LNCAP (cell line): ENCODE measurements around the gene PCYT2.

Source experiments
- TF ChIP-seq, protein P1 (sequence below): fragments of 450-650 bp; IDR thresholded peaks from 2 replicates; pipeline ENCODE4 v1.5.1; 2017; ENCODE audit warnings: mild to moderate bottlenecking

The PCYT2 gene

DNA sequence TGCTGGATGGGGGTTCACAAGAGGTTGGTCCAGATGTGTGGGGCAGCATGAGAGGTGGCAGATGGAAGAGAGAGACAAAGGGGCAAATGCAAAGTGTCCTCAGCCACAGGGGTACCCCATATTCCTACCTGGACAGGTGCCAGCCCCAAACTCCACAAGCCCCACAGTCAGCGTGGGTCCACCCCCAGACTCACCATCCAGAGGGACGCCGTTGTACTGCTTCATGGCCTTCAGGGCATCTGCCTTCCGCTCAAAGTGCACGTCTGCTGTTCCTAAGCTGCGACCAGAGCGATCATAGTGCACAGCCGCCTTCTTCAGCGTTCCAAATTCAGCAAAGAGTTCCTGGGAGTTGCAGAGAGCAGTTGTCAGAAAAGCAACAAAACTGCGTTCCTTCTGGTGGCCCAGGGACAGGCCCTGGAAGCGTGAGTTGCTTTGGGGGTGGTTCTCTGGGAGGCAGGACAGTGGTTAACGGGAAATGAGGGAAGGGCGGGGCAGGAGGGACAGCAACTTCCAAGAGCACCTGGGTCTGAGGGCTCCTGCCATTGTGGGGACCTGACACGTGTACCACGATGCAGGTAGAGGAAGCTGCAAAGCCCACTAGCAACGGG, 22.1 kb downstream of the PCYT2 start:
- TF ChIP-seq, protein P1, sequence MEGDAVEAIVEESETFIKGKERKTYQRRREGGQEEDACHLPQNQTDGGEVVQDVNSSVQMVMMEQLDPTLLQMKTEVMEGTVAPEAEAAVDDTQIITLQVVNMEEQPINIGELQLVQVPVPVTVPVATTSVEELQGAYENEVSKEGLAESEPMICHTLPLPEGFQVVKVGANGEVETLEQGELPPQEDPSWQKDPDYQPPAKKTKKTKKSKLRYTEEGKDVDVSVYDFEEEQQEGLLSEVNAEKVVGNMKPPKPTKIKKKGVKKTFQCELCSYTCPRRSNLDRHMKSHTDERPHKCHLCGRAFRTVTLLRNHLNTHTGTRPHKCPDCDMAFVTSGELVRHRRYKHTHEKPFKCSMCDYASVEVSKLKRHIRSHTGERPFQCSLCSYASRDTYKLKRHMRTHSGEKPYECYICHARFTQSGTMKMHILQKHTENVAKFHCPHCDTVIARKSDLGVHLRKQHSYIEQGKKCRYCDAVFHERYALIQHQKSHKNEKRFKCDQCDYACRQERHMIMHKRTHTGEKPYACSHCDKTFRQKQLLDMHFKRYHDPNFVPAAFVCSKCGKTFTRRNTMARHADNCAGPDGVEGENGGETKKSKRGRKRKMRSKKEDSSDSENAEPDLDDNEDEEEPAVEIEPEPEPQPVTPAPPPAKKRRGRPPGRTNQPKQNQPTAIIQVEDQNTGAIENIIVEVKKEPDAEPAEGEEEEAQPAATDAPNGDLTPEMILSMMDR, result no peak

DNA sequence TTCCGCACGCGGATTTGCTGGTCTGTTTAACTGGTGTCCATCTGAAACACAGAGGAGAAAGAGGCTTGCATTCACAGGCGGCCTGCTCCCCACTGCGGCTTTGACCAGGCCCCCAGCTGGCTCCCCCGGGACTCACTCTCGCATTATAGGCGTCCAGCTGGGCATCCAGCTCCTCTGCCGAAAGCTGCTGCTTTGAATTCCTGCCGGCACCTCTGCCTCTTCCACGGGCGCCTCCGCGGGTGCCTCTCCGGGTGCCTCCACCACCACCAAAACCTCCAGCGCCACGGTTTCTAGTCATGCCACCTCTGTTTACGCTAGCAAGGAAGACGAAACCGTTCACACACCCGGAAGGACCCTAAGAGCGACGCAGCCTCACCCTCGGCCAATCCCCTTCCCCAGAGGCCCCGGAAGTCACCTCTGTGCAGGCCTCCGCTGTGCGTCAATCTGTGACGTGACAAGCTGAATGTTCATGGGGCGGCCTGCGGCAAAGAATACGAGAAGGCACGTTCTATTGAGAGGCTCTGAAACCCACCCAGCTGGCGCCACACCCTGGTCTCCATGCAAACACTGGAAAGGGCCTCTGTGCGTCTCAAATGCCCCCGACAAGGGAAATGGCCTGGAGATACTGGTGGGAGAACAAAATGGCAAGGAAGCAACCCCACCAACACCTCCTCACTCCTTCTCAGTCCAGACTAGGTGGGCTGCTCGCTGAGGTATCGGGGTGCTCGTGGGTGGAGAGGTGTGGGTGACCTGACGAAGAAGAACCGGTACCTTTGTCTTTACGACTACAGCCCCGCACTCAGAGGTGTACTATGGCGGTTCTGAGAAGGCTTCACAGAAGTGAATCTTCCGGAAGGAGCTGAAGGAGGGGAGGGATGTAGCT, 22.9 kb downstream of the PCYT2 start:
- TF ChIP-seq, protein P1, result no peak

DNA sequence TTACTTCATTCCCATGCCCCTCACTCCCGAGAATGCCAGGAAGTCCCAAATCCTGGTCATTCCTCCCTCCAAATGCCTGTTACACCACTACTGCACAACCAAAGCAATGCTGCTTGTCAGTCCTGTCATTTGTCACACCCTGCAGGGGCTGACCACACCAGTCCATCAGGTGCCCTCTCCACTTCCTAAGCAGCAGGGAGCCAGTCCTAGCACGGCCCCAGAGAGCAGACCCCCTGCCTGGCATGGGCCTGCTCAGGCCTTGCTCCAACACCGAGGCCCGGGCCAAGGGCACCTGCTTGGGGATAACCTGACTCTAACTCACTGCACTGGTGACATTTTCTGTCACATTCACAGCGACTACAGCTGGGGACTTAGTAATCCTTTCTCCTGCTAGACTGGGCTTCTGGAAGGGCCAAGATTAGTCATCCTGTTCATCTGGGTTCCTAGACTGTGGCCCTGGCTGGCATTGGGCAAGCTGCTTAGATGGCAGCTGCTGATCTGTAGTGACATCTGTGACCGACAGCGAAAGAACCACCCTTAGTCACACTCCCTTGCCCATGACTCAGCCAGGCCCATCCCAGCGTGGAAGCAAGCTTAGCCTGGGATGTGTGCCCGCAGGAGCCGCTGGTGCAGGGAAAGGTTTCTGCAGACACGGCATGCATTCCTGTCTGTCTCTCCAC, 25.2 kb downstream of the PCYT2 start:
- TF ChIP-seq, protein P1, result no peak

DNA sequence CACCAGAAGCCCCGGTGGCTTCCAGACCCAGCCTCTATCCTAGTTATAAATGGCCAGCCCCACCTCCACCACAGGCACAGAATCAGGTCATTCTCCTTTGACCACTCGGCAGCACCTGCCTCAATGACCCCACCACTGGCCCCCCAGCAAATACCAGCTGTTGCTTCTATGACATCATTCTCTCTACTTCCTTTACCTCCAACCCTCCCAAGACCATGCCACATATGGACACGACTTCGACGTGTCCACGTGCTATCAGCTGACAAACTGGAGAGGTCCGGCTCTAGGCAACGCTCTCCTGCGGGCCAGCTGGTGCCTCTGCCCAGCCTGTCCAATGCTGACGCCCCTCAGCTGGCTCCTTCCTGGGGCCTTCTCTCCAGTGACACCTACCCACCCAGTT, 25.7 kb downstream of the PCYT2 start:
- TF ChIP-seq, protein P1, result no peak

DNA sequence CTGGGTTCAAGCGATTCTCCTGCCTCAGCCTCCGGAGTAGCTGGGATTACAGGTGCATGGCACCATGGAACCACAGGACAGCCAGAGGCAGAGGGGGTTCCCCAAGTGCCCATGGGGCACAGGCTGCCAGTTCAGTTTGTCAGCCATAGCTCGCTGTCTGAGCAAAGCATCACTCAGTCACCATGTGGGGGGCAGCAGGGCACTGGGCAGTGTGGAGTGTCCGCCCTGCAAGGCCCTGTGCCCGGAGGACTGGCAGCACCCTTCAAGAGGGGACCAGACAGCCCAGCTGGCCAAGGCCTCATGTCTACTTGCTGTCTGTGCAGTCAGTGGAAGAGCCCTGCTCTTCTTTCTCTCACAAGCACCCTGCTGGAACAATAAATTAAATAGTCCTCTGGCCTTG, 26.2 kb downstream of the PCYT2 start:
- TF ChIP-seq, protein P1, result no peak

DNA sequence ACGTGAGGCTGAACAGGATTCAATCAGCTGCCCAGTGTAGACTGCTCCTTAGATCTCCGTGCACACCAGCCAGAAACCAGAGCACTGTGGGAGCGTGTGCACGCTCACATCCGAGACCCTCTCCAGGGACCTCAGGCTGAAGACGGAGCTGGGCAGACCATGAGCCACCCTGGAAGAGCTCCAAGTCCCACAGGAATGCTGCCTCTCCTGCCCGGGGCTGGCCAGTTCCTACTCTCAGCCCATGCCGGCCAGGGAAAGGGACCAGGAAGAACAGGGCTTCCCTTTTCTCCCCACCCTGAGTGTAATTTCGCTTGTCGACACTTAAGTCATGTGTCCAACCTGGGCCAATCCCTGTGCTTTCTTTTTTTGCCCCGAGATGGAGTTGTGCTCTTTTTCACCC, 26.7 kb downstream of the PCYT2 start:
- TF ChIP-seq, protein P1, result no peak

DNA sequence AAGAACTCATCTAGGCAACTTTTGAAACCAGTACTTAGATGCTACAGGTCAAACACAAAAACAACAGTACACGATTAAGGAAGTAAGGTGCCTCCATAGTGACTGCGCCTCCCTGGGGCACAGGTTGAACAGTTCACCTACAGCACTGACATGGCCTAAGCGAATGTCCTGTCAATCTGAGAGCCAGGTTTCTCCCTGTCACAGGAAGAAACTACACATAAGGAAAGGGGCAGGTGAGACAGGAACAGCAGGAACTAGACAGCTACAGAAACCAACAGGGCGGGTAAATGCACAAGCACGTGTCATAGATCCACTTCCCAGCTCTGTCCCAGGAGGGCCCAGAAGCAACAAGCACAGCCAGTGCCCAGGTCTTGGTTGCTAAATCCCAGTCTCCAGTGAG, 32.1 kb downstream of the PCYT2 start:
- TF ChIP-seq, protein P1, result no peak
